Left renal cortex interstitium (tissue), 4 donors: ENCODE data around the gene SLCO1A2. TPM values are rescaled to one million over a fixed set of nuclear protein-coding genes. Genes with fewer than 3 reads are reported as not detected.

ENCODE experiments used
- DNase-seq, 4 donors: peaks; one replicate each; pipeline ENCODE4 v3.0.0-alpha.2; 2013; ENCODE audit warnings: low read depth in 4 of 4, low spot score in 2 of 4, missing footprints in 1 of 4
- polyA plus RNA-seq, 4 donors: library from polyadenylated mRNA; unstranded; fragments of 120-200 nt; gene quantifications; one replicate each; pipeline ENCODE4 v1.2.1, GENCODE V29; 2013; ENCODE audit not compliant: insufficient read length in 4 of 4

SLCO1A2 gene
- polyA plus RNA-seq, 4 donors = 0.05 to 0.97 (median 0.23) TPM

DNA sequence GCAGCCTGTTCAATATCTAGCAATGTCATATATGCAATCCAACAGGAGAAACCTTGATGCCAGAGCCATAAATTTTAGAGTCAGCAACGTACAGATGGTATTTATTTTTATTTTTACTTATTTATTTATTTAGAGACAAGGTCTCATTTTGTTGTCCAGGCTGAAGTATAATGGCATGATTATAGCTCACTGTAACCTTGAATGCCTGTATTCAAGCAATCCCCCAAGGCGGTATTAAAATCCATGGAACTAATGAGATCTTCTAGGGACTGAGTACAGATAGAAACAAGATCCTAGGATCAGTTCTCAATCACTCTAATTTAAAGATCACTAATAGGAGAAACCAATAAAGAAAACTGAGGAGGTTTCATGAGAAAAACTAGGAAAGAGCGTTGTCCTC lies 114.5 kb downstream of the SLCO1A2 start:
- DNase-seq = no peak

DNA sequence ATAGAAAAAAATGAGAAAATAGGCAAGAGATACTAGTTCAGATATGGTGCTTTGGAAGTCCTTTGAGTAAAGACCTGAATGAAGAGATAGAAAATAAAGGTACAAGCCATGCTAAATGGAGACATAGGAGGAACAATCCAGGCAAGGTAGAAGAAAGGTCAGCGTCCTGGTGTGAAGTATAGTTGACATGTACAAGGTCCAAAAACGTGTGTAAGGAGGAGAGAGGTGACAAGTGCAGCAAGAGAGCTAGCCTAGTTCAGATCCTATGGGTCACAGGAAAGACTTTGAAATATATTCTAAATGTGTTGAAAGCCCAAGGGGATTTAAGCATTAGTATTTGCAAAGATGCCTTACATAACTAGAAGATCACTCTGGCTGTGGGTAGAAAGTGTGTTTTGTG lies 115.5 kb downstream of the SLCO1A2 start:
- no peak for DNase-seq

Other genes with a start within 250 kb of the SLCO1A2 start
- 1 to 10 TPM in 1 of 4 donors, not detected in 3; 1.2 TPM for gene SLCO1B1, start 203.7 kb downstream of the SLCO1A2 start, polyA plus RNA-seq
- not detected for gene IAPP, start 38.0 kb upstream of the SLCO1A2 start, polyA plus RNA-seq
- gene PYROXD1, start 102.7 kb upstream of the SLCO1A2 start, polyA plus RNA-seq = 10 to 100 TPM; 16.1 to 26.2 (median 17.8) TPM
- 10 to 100 TPM; 26.8 to 36.7 (median 31.9) TPM for gene RECQL, start 166.7 kb upstream of the SLCO1A2 start, polyA plus RNA-seq
- gene GOLT1B, start 166.9 kb upstream of the SLCO1A2 start, polyA plus RNA-seq = 10 to 100 TPM; 32.5 to 42.9 (median 39.9) TPM
- gene SPX, start 191.4 kb upstream of the SLCO1A2 start, polyA plus RNA-seq = 10 to 100 TPM; 14.4 to 18.2 (median 15.4) TPM